GM12873 (cell line): ENCODE results near the gene UBE2G1.

Experiments
- CTCF ChIP-seq: IDR thresholded peaks from 2 replicates; pipeline ENCODE4 v1.5.1; 2012; ENCODE audit warnings: low read depth, mild to moderate bottlenecking, moderate library complexity, low read length, control low read depth; ENCODE audit not compliant: insufficient read depth; ENCODE audit errors: missing control alignments

Gene UBE2G1

GRCh38 chr17:4334776-4335584, 31.5 kb downstream of the UBE2G1 start:
- TF ChIP-seq CTCF, result no peak

- no peak for TF ChIP-seq CTCF
Measured at GRCh38 chr17:4334332-4334731, 32.1 kb downstream of the UBE2G1 start.

GRCh38 chr17:4333041-4333440, 33.4 kb downstream of the UBE2G1 start:
- TF ChIP-seq CTCF, result no peak

- TF ChIP-seq CTCF, result no peak
Measured at GRCh38 chr17:4332296-4332970, 34.0 kb downstream of the UBE2G1 start.

- TF ChIP-seq CTCF, result no peak
Measured at GRCh38 chr17:4331614-4332013, 34.9 kb downstream of the UBE2G1 start.

- TF ChIP-seq CTCF, result no peak
Measured at GRCh38 chr17:4329838-4330237, 36.6 kb downstream of the UBE2G1 start.

- no peak for TF ChIP-seq CTCF
Measured at GRCh38 chr17:4327606-4328005, 38.9 kb downstream of the UBE2G1 start.
